ENCODE data around the gene DUSP3.

DNA sequence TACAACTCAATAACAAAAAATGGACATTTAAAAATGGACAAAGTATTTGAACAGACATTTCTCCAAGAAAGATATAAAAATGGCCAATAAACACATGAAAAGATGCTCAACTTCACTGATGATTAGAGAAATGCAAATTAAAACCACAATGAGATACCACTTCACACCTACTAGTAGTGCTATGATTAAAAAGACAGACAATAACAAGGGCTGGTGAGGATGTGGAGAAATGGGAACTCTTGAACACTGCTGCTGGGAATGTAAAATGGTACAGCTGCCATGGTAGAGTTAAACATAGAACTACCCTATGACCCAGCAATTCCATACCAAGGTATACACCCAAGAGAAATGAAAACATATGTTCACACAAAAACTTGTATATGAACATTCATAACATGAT lies 26.3 kb upstream of the DUSP3 start:
- TF ChIP-seq, protein P1, sequence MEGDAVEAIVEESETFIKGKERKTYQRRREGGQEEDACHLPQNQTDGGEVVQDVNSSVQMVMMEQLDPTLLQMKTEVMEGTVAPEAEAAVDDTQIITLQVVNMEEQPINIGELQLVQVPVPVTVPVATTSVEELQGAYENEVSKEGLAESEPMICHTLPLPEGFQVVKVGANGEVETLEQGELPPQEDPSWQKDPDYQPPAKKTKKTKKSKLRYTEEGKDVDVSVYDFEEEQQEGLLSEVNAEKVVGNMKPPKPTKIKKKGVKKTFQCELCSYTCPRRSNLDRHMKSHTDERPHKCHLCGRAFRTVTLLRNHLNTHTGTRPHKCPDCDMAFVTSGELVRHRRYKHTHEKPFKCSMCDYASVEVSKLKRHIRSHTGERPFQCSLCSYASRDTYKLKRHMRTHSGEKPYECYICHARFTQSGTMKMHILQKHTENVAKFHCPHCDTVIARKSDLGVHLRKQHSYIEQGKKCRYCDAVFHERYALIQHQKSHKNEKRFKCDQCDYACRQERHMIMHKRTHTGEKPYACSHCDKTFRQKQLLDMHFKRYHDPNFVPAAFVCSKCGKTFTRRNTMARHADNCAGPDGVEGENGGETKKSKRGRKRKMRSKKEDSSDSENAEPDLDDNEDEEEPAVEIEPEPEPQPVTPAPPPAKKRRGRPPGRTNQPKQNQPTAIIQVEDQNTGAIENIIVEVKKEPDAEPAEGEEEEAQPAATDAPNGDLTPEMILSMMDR (IDR thresholded peaks at IDR 0.05) = no peak
- TF ChIP-seq POLR2AphosphoS5 (IDR thresholded peaks at IDR 0.05) (no peak), EP300 (IDR thresholded peaks at IDR 0.05) (no peak), POLR2A (IDR thresholded peaks at IDR 0.05) (no peak)

Measured in sigmoid colon (tissue), 4 donors.